OCI-LY7 (cell line): Measurements from ENCODE around the gene EPN1. TPM values are rescaled to one million over a fixed set of nuclear protein-coding genes. Genes with fewer than 3 reads are reported as not detected.
A peak's percentile ranks its signal among the peaks of the same experiment; 100 is the strongest.

ENCODE experiments used
- BruUV-seq: library from RNA; stranded (reverse); fragments of 400-500 nt; replicated peaks from 2 replicates; lab custom pipeline; 2021; lab: Mats Ljungman, UMichigan
- CTCF ChIA-PET: fragments of 300-600 bp; sonication (Branson Sonifier 250); formaldehyde crosslinking; loops from one replicate; lab custom pipeline; 2022; ENCODE audit warnings: antibody characterized with exemption; ENCODE audit not compliant: unreplicated experiment; lab: Charles Lee
- POLR2A ChIA-PET: fragments of 300-600 bp; sonication (Branson Sonifier 250); formaldehyde crosslinking; loops from one replicate; lab custom pipeline; 2022; ENCODE audit warnings: antibody characterized with exemption; lab: Charles Lee
- DNase-seq: peaks from one replicate; pipeline ENCODE4 v3.0.0-alpha.2; 2015; ENCODE audit warnings: low spot score
- H2AFZ ChIP-seq: fragments of 200-600 bp; sonication (generic), shearing (Covaris generic); 2 replicates; pipeline ENCODE4 v1.6.1; 2014; ENCODE audit warnings: mild to moderate bottlenecking, antibody characterized with exemption, low read length, moderate library complexity
- H3K27ac ChIP-seq: fragments of 200-600 bp; sonication (generic); 2 replicates; pipeline ENCODE4 v1.5.1; 2014; ENCODE audit warnings: mixed run types, low read depth, mild to moderate bottlenecking, moderate library complexity, low read length, inconsistent platforms; ENCODE audit not compliant: poor library complexity, severe bottlenecking
- H3K36me3 ChIP-seq: fragments of 200-600 bp; sonication (generic); 2 replicates; pipeline ENCODE4 v1.6.1; 2014; ENCODE audit warnings: mild to moderate bottlenecking, antibody characterized with exemption, low read length, moderate library complexity, mixed read lengths; ENCODE audit not compliant: insufficient read depth
- H3K4me1 ChIP-seq: fragments of 200-600 bp; sonication (generic); 2 replicates; pipeline ENCODE4 v1.5.1; 2014; ENCODE audit warnings: mild to moderate bottlenecking, low read length; ENCODE audit not compliant: insufficient read depth, poor library complexity, severe bottlenecking
- H3K4me2 ChIP-seq: fragments of 200-600 bp; sonication (generic); 2 replicates; pipeline ENCODE4 v1.6.1; 2014; ENCODE audit warnings: mild to moderate bottlenecking, low read length
- H3K4me3 ChIP-seq: fragments of 200-600 bp; sonication (generic); 2 replicates; pipeline ENCODE4 v1.5.1; 2014; ENCODE audit warnings: mild to moderate bottlenecking, low read depth, low read length; ENCODE audit not compliant: poor library complexity, severe bottlenecking
- H3K79me2 ChIP-seq: fragments of 200-600 bp; sonication (generic); 2 replicates; pipeline ENCODE4 v1.6.1; 2016; ENCODE audit warnings: low read depth, mild to moderate bottlenecking, low read length, moderate library complexity, mixed read lengths; ENCODE audit not compliant: insufficient read depth
- H3K9me2 ChIP-seq: fragments of 200-600 bp; sonication (generic); 2 replicates; pipeline ENCODE4 v1.6.1; 2016; ENCODE audit warnings: mild to moderate bottlenecking, low read length, mixed read lengths; ENCODE audit not compliant: insufficient read depth
- H3K9me3 ChIP-seq: fragments of 200-600 bp; sonication (generic); 2 replicates; pipeline ENCODE4 v1.6.1; 2014; ENCODE audit warnings: mild to moderate bottlenecking, mixed run types, low read length, mixed read lengths
- H4K20me1 ChIP-seq: fragments of 200-600 bp; sonication (generic); 2 replicates; pipeline ENCODE4 v1.6.1; 2014; ENCODE audit warnings: mild to moderate bottlenecking, antibody characterized with exemption, low read length, moderate library complexity, mixed read lengths; ENCODE audit not compliant: insufficient read depth
- EZH2phosphoT487 ChIP-seq: fragments of 200-600 bp; sonication (generic); IDR thresholded peaks from 2 replicates; pipeline ENCODE4 v1.6.1; 2018; ENCODE audit warnings: low read depth, borderline replicate concordance, mild to moderate bottlenecking, mixed run types, antibody characterized with exemption, low read length, moderate library complexity, mixed read lengths
- intact Hi-C: fragments of 100-400 bp; cut with micrococcal nuclease; formaldehyde crosslinking; loops from one replicate; pipeline ENCODE4 v1.10.0; 2022; ENCODE audit not compliant: unreplicated experiment
- total RNA-seq, 2 experiments: library from RNA; depleted of rRNA in 1 of 2; stranded (reverse); fragments of >200 nt in 1 of 2; shearing (Covaris generic) in 1 of 2; gene quantifications; 2 replicates each; pipeline ENCODE4 v1.2.3, GENCODE V29; 2014 to 2022
- TF ChIP-seq, protein P1 (sequence below): fragments of 200-600 bp; sonication (generic); conservative IDR thresholded peaks from 2 replicates; pipeline ENCODE4 v1.5.1; 2014; ENCODE audit warnings: mild to moderate bottlenecking, antibody characterized with exemption, low read length, moderate library complexity, mixed read lengths

Gene EPN1
- total RNA-seq, 2 experiments from 2014 or later = 40.5 to 120 TPM

- TF ChIP-seq, protein P1, sequence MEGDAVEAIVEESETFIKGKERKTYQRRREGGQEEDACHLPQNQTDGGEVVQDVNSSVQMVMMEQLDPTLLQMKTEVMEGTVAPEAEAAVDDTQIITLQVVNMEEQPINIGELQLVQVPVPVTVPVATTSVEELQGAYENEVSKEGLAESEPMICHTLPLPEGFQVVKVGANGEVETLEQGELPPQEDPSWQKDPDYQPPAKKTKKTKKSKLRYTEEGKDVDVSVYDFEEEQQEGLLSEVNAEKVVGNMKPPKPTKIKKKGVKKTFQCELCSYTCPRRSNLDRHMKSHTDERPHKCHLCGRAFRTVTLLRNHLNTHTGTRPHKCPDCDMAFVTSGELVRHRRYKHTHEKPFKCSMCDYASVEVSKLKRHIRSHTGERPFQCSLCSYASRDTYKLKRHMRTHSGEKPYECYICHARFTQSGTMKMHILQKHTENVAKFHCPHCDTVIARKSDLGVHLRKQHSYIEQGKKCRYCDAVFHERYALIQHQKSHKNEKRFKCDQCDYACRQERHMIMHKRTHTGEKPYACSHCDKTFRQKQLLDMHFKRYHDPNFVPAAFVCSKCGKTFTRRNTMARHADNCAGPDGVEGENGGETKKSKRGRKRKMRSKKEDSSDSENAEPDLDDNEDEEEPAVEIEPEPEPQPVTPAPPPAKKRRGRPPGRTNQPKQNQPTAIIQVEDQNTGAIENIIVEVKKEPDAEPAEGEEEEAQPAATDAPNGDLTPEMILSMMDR = peak; percentile 87
- TF ChIP-seq EZH2phosphoT487 = no peak
- no peak overlapping the region for H2AFZ ChIP-seq
- H3K9me2 ChIP-seq = no peaks in the 10 kb centered on the region
- H3K79me2 ChIP-seq = peaks cover 47% of the 10 kb centered on the region
- H3K9me3 ChIP-seq = no peaks in the 10 kb centered on the region
- intact Hi-C loops = no loop called here
- peaks cover 9% of the 10 kb centered on the region for H3K36me3 ChIP-seq
- peaks cover 57% of the 10 kb centered on the region for H3K4me1 ChIP-seq
- peak overlapping the region; percentile 89 for H3K4me2 ChIP-seq
- ChIA-PET POLR2A (interaction anchor here (0.7 kb wide), 1 partner anchor 231 kb away, joined by 6 read pairs; the partner anchor contains the start of gene UBE2S), CTCF (no interaction called here)
- DNase-seq = peak; percentile 88
- peak overlapping the region; percentile 86 for H3K27ac ChIP-seq
- H4K20me1 ChIP-seq = no peaks in the 10 kb centered on the region
- no TSS peak for BruUV-seq
- peak overlapping the region; percentile 39 for H3K4me3 ChIP-seq
Measured at GRCh38 chr19:55638864-55639359, 36.1 kb upstream of the EPN1 start.

- H2AFZ ChIP-seq = no peak overlapping the region
- intact Hi-C loops = loop anchor here (5.0 kb wide), 1 partner anchor 502 kb away; the partner anchor contains the start of gene ZNF444
Measured at GRCh38 chr19:55640043-55640576, 34.9 kb upstream of the EPN1 start.

More at GRCh38 chr19:55640043-55640576, 34.9 kb upstream of the EPN1 start:
- peak overlapping the region; percentile 98 for H3K4me3 ChIP-seq
- H3K9me3 ChIP-seq = no peaks in the 10 kb centered on the region
- ChIA-PET CTCF (no interaction called here), POLR2A (no interaction called here)
- H3K4me2 ChIP-seq = peak overlapping the region; percentile 89
- H3K27ac ChIP-seq = peak overlapping the region; percentile 86
- no peaks in the 10 kb centered on the region for H4K20me1 ChIP-seq
- H3K79me2 ChIP-seq = peaks cover 54% of the 10 kb centered on the region
- DNase-seq = peak; percentile 41
- peaks cover 58% of the 10 kb centered on the region for H3K4me1 ChIP-seq
- peaks cover 21% of the 10 kb centered on the region for H3K36me3 ChIP-seq
- TF ChIP-seq, protein P1 = peak; percentile 10; the same call in 1 of the 2 replicates
- no peak for TF ChIP-seq EZH2phosphoT487
- H3K9me2 ChIP-seq = no peaks in the 10 kb centered on the region
- no TSS peak for BruUV-seq
